ENCODE data around the gene PRTFDC1.
"Not testable (repeated sequence)": the region's sequence is repeated elsewhere in the genome, so short reads cannot be mapped to it uniquely, and the experiment has no call there.

Gene PRTFDC1

DNA sequence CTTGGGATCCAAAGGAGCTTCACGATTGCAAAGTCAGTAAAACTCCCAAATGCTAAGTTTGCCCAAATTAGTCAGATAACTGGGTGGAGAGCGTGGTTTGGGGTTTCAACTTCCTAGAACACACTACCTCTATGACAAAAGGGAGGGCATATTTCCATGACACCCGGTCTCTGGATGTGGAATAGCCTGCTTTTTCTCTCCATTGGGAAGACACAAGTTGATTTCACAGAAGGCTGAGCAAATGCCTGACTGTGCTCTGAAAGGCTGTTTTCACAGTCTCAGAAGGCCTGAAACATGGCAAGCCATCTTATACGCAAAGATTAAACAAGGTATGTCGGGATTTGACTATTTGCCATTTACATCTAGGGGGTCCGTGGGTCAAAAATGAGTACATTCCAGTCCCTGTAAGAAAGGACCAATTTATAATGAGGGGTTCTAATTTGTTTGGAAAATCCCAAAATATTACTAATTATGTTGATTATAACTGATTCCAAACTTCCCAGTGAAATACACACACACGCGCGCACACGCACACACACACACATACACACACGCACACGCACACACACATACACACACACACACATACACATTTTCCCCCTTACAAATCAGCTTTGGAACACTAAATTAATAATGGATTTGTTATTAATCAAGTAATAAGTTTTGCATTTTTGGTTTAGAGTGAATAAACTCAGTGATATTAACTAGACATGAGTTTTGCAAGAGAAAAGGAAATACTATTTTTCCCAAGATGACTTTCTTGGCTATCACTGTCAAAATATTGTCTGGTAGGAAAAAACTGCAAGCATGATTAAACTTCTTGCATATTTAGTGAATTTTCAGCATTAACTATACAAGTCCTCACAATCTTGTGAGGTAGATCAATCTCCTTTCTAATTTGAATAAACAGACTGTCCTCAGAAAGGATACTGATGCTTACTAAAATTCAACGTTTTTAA is 105.0 kb downstream of the PRTFDC1 start:
- Histone ChIP-seq H3K4me3 (ENCODE audit: low read length) (no peak overlapping the region), H3K4me1 (ENCODE audit: insufficient read depth, low read length) (peaks cover 39% of the 10 kb centered on the region), H3K9me3 (ENCODE audit: insufficient read depth, low read depth, low read length) (no peaks in the 10 kb centered on the region), H3K9ac (ENCODE audit: low read depth, low read length) (no peak overlapping the region), H3K27me3 (ENCODE audit: insufficient read depth, low read length) (no peaks in the 10 kb centered on the region), H3K27ac (ENCODE audit: low read length) (no peak overlapping the region), H3K36me3 (ENCODE audit: insufficient read depth, low read depth, low read length) (no peaks in the 10 kb centered on the region)

DNA sequence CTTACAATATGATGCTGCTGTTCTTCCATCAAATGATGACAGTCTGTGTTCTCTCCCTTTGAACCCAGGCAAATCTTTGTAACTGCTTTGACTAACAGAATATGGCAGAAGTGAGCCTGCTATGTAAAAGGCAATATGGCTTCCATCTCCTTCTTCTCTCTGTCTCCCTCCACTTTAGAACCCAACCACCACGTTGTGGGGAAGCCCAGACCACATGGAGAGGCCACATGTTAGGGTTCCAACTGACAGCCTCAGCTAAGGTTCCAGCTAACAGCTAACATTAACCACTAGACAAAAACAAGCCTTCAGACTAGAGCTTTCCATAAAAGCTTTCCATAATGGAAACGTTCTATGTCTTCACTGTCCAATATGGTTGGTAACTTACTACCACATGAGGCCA is 107.7 kb downstream of the PRTFDC1 start:
- no peaks in the 10 kb centered on the region for H3K36me3 ChIP-seq (ENCODE audit: insufficient read depth, low read depth, low read length)
- H3K27me3 ChIP-seq (ENCODE audit: insufficient read depth, low read length), result no peaks in the 10 kb centered on the region
- H3K9ac ChIP-seq (ENCODE audit: low read depth, low read length), result no peak overlapping the region
- H3K4me1 ChIP-seq (ENCODE audit: insufficient read depth, low read length), result peaks cover 19% of the 10 kb centered on the region; the same call in 1 of the 2 replicates
- no peaks in the 10 kb centered on the region for H3K9me3 ChIP-seq (ENCODE audit: insufficient read depth, low read depth, low read length)
- no peak overlapping the region for H3K27ac ChIP-seq (ENCODE audit: low read length)
- no peak overlapping the region for H3K4me3 ChIP-seq (ENCODE audit: low read length)

DNA sequence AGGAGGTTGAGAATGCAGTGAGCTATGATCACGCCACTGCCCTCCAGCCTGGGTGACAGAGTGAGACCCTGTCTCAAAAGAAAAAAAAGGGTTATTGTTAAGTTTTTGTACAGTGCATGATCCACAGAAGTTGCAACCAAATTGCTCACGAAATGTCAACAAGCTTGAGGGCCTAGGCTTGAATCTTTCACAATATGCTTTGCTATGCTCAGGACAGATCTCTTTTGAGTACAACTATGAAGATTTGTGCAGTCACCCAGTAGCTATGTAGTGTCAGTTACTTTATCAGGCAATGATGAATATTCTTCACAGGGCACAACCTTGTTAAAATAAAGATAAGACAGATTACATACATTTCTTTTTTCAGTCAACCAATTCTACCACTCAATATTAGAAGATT is 109.2 kb downstream of the PRTFDC1 start:
- Histone ChIP-seq H3K9ac (ENCODE audit: low read depth, low read length) (no peak overlapping the region), H3K27ac (ENCODE audit: low read length) (no peak overlapping the region), H3K36me3 (ENCODE audit: insufficient read depth, low read depth, low read length) (no peaks in the 10 kb centered on the region), H3K4me1 (ENCODE audit: insufficient read depth, low read length) (peaks cover 4% of the 10 kb centered on the region; the same call in 1 of the 2 replicates), H3K4me3 (ENCODE audit: low read length) (no peak overlapping the region), H3K27me3 (ENCODE audit: insufficient read depth, low read length) (no peaks in the 10 kb centered on the region), H3K9me3 (ENCODE audit: insufficient read depth, low read depth, low read length) (no peaks in the 10 kb centered on the region)

DNA sequence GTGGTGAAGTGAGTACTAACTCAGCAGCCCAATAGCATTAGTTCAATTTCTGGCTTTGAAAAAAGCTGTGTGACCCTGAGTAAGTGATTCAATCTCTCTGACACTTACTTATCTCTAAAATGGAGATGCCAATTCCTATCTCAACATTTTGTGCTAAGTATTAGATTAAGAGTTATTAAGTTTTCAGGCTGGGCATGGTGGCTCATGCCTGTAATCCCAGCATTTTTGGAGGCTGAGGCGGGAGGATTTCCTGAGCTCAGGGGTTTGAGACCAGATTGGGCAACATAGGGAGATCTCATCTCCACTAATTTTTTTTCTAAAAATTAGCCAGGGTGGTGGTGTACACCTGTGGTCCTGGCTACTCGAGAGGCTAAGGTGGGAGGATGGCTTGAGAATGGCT is 109.5 kb downstream of the PRTFDC1 start:
- no peak overlapping the region for H3K9ac ChIP-seq (ENCODE audit: low read depth, low read length)
- H3K9me3 ChIP-seq (ENCODE audit: insufficient read depth, low read depth, low read length), result no peaks in the 10 kb centered on the region

DNA sequence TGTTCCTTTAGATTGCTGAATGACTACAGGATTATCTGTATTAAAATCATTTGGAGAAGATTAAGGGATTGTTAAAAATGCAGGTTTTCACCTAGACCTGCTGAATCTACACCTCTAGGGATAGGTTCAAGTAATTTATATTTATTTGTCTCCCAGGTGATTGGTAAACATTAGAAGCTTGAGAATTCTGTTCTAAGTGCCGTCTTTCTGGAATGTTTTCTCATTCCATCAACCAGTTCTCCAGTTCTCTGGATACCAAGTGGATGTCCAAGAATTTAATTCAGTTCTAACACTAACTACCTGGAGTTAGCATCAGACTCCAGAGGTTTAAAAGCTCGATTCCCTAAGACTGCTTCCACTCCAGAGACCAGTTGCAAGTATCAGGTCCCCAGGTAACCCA is 110.9 kb downstream of the PRTFDC1 start:
- Histone ChIP-seq H3K9me3 (ENCODE audit: insufficient read depth, low read depth, low read length) (no peaks in the 10 kb centered on the region), H3K4me1 (ENCODE audit: insufficient read depth, low read length) (no peaks in the 10 kb centered on the region), H3K36me3 (ENCODE audit: insufficient read depth, low read depth, low read length) (no peaks in the 10 kb centered on the region), H3K27me3 (ENCODE audit: insufficient read depth, low read length) (no peaks in the 10 kb centered on the region), H3K4me3 (ENCODE audit: low read length) (no peak overlapping the region), H3K9ac (ENCODE audit: low read depth, low read length) (no peak overlapping the region), H3K27ac (ENCODE audit: low read length) (no peak overlapping the region)

More for the DNA sequence above, 109.5 kb downstream of the PRTFDC1 start:
- Histone ChIP-seq H3K36me3 (ENCODE audit: insufficient read depth, low read depth, low read length) (no peaks in the 10 kb centered on the region), H3K4me1 (ENCODE audit: insufficient read depth, low read length) (peaks cover under 1% of the 10 kb centered on the region; the same call in 1 of the 2 replicates), H3K4me3 (ENCODE audit: low read length) (no peak overlapping the region), H3K27me3 (ENCODE audit: insufficient read depth, low read length) (no peaks in the 10 kb centered on the region), H3K27ac (ENCODE audit: low read length) (no peak overlapping the region)

DNA sequence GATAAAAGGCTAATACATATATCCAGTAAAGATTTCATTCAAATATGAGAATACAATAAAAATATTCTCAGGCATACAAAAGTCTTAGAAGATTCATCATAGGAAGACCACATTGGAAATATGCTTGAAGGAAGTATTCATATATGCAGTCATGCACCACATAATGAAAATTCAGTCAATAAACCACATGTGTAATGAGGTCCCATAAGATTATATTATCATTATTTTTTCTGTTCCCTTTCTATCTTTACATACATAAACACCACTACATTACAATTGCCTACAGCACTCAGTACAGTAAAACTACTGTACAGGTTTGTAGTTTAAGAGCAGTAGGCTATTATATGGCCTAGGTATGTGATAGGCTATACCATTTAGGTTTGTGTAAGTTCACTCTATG is 111.6 kb downstream of the PRTFDC1 start:
- Histone ChIP-seq H3K4me1 (ENCODE audit: insufficient read depth, low read length) (no peaks in the 10 kb centered on the region), H3K27ac (ENCODE audit: low read length) (no peak overlapping the region), H3K4me3 (ENCODE audit: low read length) (no peak overlapping the region), H3K27me3 (ENCODE audit: insufficient read depth, low read length) (no peaks in the 10 kb centered on the region), H3K36me3 (ENCODE audit: insufficient read depth, low read depth, low read length) (no peaks in the 10 kb centered on the region), H3K9ac (ENCODE audit: low read depth, low read length) (no peak overlapping the region), H3K9me3 (ENCODE audit: insufficient read depth, low read depth, low read length) (no peaks in the 10 kb centered on the region)

DNA sequence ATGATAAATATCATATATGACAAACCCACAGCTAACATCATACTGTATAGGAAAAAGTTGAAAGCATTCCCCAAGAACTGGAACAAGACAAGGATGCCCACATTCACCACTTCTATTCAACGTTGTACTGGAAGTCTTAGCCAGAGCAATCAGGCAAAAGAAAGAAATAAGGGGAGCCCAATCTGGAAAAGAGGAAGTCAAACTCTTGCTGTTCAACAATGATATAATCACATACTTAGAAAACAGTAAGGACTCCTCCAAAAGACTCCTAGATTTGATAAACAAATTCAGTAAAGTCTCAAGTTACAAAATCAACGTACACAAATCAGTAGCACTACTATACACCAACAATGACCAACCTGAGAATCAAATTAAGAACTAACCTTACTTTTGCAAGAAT is 114.6 kb downstream of the PRTFDC1 start:
- not testable (repeated sequence) for H3K27me3 ChIP-seq (ENCODE audit: insufficient read depth, low read length); H3K9me3 ChIP-seq (ENCODE audit: insufficient read depth, low read depth, low read length)

DNA sequence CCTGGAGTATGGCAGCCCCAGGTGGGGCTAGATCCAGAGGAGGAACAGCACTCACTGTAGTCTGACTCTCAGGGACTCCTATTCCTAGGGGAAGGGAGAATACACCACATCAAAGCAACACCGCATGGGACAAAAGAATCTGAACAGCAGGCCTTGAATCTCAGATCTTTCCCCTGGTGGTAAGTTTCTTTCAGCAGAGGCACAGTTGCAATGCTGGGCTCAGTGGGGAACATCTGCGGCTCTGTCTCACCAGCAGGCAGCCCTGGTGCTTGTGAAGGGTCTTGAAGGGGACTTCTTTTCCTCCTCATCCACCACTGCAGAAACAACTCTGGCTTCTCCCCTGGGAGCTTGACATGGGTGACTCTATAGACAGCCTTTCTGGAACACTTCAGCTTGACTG is 117.5 kb downstream of the PRTFDC1 start:
- Histone ChIP-seq H3K36me3 (ENCODE audit: insufficient read depth, low read depth, low read length) (no peaks in the 10 kb centered on the region), H3K27ac (ENCODE audit: low read length) (no peak overlapping the region), H3K9ac (ENCODE audit: low read depth, low read length) (no peak overlapping the region), H3K4me3 (ENCODE audit: low read length) (no peak overlapping the region), H3K27me3 (ENCODE audit: insufficient read depth, low read length) (no peaks in the 10 kb centered on the region), H3K4me1 (ENCODE audit: insufficient read depth, low read length) (peaks cover 3% of the 10 kb centered on the region; the same call in 1 of the 2 replicates), H3K9me3 (ENCODE audit: insufficient read depth, low read depth, low read length) (no peaks in the 10 kb centered on the region)

More for the DNA sequence above, 114.6 kb downstream of the PRTFDC1 start:
- not testable (repeated sequence) for H3K4me1 ChIP-seq (ENCODE audit: insufficient read depth, low read length); H3K4me3 ChIP-seq (ENCODE audit: low read length); H3K36me3 ChIP-seq (ENCODE audit: insufficient read depth, low read depth, low read length); H3K9ac ChIP-seq (ENCODE audit: low read depth, low read length); H3K27ac ChIP-seq (ENCODE audit: low read length)

DNA sequence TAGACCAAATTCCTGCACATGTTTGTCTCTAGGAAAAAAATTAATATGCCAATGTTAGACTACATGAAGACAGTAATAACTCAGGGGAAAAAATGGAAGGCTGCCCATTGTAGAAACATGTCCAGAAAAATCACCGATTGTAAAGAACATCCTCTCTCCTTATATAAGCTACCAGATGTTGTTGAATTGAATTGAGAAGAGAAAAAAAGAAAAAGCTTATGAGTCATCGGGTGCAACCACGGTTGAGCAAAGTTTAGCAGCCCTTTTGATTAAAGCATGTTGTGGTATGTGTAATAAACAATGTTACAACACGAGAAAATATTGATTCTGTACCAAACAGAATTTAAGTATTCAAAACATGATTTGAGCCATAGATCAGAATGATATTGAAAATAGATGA is 126.4 kb downstream of the PRTFDC1 start:
- no peak overlapping the region for H3K4me3 ChIP-seq (ENCODE audit: low read length)
- no peak overlapping the region for H3K27ac ChIP-seq (ENCODE audit: low read length)
- H3K36me3 ChIP-seq (ENCODE audit: insufficient read depth, low read depth, low read length), result no peaks in the 10 kb centered on the region
- no peak overlapping the region for H3K9ac ChIP-seq (ENCODE audit: low read depth, low read length)
- H3K9me3 ChIP-seq (ENCODE audit: insufficient read depth, low read depth, low read length), result no peaks in the 10 kb centered on the region
- no peaks in the 10 kb centered on the region; the same call in 1 of the 2 replicates for H3K4me1 ChIP-seq (ENCODE audit: insufficient read depth, low read length)
- no peaks in the 10 kb centered on the region for H3K27me3 ChIP-seq (ENCODE audit: insufficient read depth, low read length)

DNA sequence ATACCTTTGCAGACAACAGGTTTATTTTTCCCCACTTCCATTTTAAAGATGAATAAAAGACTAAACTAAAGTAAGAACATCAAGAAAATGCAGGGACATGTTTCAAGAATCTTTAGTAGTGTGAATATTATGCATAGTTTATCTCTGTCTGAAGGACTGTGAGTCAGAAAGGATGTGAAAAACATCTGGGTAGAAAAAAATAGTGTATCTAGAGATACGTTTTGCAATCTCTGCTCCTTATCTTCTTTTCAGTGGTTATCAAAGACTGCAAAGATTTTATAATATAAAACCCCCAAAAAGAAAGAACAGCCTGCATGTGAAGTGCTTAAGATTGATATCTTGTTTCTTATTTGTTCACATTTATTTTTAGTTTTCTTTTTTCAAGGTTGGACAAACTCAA is 126.9 kb downstream of the PRTFDC1 start:
- Histone ChIP-seq H3K36me3 (ENCODE audit: insufficient read depth, low read depth, low read length) (no peaks in the 10 kb centered on the region), H3K4me1 (ENCODE audit: insufficient read depth, low read length) (no peaks in the 10 kb centered on the region; the same call in 1 of the 2 replicates), H3K9ac (ENCODE audit: low read depth, low read length) (no peak overlapping the region), H3K4me3 (ENCODE audit: low read length) (no peak overlapping the region), H3K27ac (ENCODE audit: low read length) (no peak overlapping the region), H3K27me3 (ENCODE audit: insufficient read depth, low read length) (no peaks in the 10 kb centered on the region), H3K9me3 (ENCODE audit: insufficient read depth, low read depth, low read length) (no peaks in the 10 kb centered on the region)

DNA sequence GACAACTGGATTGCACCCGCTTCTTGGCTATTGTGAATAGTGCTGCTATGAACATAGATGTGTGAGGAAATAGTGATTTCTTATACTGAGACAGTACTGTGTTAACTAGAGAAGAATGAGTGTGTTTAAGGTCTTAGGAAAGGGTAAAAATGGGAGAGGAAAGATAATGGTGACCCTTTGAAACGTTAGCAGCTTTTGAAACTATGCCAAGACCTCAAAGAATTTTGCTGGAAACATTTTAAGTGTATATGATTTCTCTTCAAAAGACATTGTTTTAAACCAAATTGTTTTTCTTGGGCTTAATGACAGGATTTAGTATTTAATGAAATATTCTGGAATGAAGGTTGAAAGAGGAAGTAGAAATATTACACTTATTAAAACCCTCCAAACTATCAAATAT is 127.9 kb downstream of the PRTFDC1 start:
- no peak overlapping the region for H3K9ac ChIP-seq (ENCODE audit: low read depth, low read length)
- no peak overlapping the region for H3K27ac ChIP-seq (ENCODE audit: low read length)
- H3K27me3 ChIP-seq (ENCODE audit: insufficient read depth, low read length), result no peaks in the 10 kb centered on the region
- H3K36me3 ChIP-seq (ENCODE audit: insufficient read depth, low read depth, low read length), result no peaks in the 10 kb centered on the region
- no peak overlapping the region for H3K4me3 ChIP-seq (ENCODE audit: low read length)
- no peaks in the 10 kb centered on the region for H3K9me3 ChIP-seq (ENCODE audit: insufficient read depth, low read depth, low read length)
- no peaks in the 10 kb centered on the region; the same call in 1 of the 2 replicates for H3K4me1 ChIP-seq (ENCODE audit: insufficient read depth, low read length)

DNA sequence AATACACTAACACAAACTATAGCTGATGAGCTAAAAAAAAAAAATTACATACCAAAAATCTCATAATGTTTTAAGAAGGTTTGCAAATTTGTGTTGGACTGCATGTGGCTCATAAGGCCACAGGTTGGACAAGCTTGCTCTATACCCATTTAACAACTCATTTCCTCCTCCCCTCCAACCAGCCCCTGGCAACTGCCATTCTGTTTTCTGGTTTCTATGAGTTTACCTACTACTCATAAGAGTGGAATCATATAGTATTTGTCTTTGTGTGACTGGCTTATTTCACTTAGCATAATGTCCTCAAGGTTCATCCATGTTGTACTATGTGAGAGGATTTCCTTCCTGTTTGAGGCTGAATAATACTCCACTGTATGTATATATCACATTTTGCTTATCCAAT is 128.3 kb downstream of the PRTFDC1 start:
- Histone ChIP-seq H3K27ac (ENCODE audit: low read length) (no peak overlapping the region), H3K9ac (ENCODE audit: low read depth, low read length) (no peak overlapping the region), H3K27me3 (ENCODE audit: insufficient read depth, low read length) (no peaks in the 10 kb centered on the region), H3K36me3 (ENCODE audit: insufficient read depth, low read depth, low read length) (no peaks in the 10 kb centered on the region), H3K9me3 (ENCODE audit: insufficient read depth, low read depth, low read length) (no peaks in the 10 kb centered on the region), H3K4me3 (ENCODE audit: low read length) (no peak overlapping the region), H3K4me1 (ENCODE audit: insufficient read depth, low read length) (no peaks in the 10 kb centered on the region; the same call in 1 of the 2 replicates)
